Gastrocnemius medialis (tissue), 4 donors: ENCODE data around the gene EIF2D. TPM values are rescaled to one million over a fixed set of nuclear protein-coding genes. Genes with fewer than 3 reads are reported as not detected.

Experiments used
- ATAC-seq, 2 donors: fragments of 150-250 bp; one replicate each; pipeline ENCODE4 v1.9.1; 2016
- DNase-seq, 2 donors: peaks; one replicate each; pipeline ENCODE4 v3.0.0-alpha.2; 2019
- H3K27ac ChIP-seq, 4 donors: fragments of 200-600 bp; sonication (generic); 1 replicate in 1 of 4; 2 replicates in 3 of 4; pipeline ENCODE4 v1.5.1; 2016 to 2018; ENCODE audit warnings: mild to moderate bottlenecking in 2 of 4, moderate library complexity in 1 of 4
- H3K27me3 ChIP-seq, 3 donors: fragments of 200-600 bp; sonication (generic) in 2 of 3; 1 replicate in 1 of 3; 2 replicates in 2 of 3; pipeline versions ENCODE4 v1.5.1 to v1.6.0; 2016 to 2019; ENCODE audit warnings: mild to moderate bottlenecking in 1 of 3, moderate library complexity in 1 of 3
- H3K36me3 ChIP-seq, 2 donors: fragments of 200-600 bp; sonication (generic) in 1 of 2; one replicate each; pipeline ENCODE4 v1.5.1; 2017 to 2018
- H3K4me1 ChIP-seq, 2 donors: fragments of 200-600 bp; sonication (generic) in 1 of 2; one replicate each; pipeline ENCODE4 v1.5.1; 2016 to 2017; ENCODE audit warnings: mild to moderate bottlenecking in 2 of 2
- H3K4me3 ChIP-seq, 4 donors: fragments of 200-600 bp; sonication (generic) in 3 of 4; 1 replicate in 1 of 4; 2 replicates in 3 of 4; pipeline ENCODE4 v1.5.1; 2016 to 2019; ENCODE audit warnings: mild to moderate bottlenecking in 2 of 4
- H3K9me3 ChIP-seq, 3 donors: fragments of 200-600 bp; sonication (generic) in 2 of 3; 1 replicate in 1 of 3; 2 replicates in 2 of 3; pipeline ENCODE4 v1.5.1; 2016 to 2019
- POLR2A ChIP-seq, 2 donors: fragments of 450-650 bp; IDR thresholded peaks; one replicate each; pipeline ENCODE4 v1.6.1; 2017; ENCODE audit warnings: antibody characterized with exemption in 2 of 2, mild to moderate bottlenecking in 2 of 2, moderate library complexity in 2 of 2
- in situ Hi-C, 4 donors: fragments of 200-750 bp; cut with MboI; loops; one replicate each; pipeline versions ENCODE4 v1.15.0 to v1.8.0; 2017; ENCODE audit warnings: low sequenced_read_pairs in 4 of 4
- intact Hi-C: fragments of 100-400 bp; cut with DNase I; formaldehyde crosslinking; loops from one replicate; pipeline ENCODE4 v1.15.1; 2023; ENCODE audit warnings: low total_unique reads
- total RNA-seq, 4 donors: library from RNA; depleted of rRNA; stranded (reverse); fragments of >200 nt; gene quantifications; one replicate each; pipeline versions ENCODE4 v1.1.0 to v1.2.3, GENCODE V29; 2016
- TF ChIP-seq, protein P1 (sequence below), 5 experiments: fragments of 450-650 bp in 3 of 5; fragments of 200-600 bp in 2 of 5; sonication (generic) in 2 of 5; IDR thresholded peaks in 4 of 5; conservative IDR thresholded peaks in 1 of 5; 1 replicate in 4 of 5; 2 replicates in 1 of 5; pipeline ENCODE4 v1.5.1; 2016 to 2019; ENCODE audit warnings: antibody characterized with exemption in 5 of 5, mild to moderate bottlenecking in 3 of 5, moderate library complexity in 3 of 5

EIF2D gene
- total RNA-seq, 4 donors from 2014 or later: 23.7 to 61.2 (median 38.6) TPM

DNA sequence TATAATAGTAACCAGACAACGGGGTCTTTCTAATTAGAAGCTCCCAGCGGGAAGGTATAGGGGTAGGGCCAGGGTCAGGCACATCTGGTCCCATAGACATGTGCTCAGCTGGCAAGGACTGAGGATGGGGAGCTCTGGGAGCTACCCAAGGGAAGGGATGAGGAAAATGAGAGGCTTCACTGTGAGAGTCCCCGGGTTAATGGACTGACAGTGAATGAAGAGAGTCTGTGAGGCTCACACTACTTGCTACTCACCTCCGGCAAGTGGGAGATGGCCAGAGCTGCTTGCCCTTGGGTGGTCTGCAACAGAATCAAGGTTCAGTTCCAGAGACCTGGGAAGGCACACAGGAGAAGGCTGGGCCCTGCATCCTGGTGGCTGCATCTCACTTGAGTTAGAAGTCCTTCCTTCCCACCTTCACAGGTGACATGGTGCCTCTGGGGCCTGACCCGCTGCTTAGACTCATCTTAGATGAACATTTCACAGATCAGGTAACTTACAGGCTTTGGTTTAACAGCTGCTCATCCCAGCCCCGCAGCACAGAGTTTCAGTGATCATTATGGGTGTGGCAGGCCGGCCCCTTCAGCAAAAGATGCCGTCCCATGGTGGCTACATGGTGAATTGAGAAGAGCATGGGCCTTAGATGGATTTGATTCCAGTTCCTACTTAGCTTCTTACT, 31.7 kb downstream of the EIF2D start:
- H3K27me3 ChIP-seq: no peaks in the 10 kb centered on the region
- intact Hi-C loops: no loop called here
- no peak for DNase-seq
- TF ChIP-seq, protein P1, sequence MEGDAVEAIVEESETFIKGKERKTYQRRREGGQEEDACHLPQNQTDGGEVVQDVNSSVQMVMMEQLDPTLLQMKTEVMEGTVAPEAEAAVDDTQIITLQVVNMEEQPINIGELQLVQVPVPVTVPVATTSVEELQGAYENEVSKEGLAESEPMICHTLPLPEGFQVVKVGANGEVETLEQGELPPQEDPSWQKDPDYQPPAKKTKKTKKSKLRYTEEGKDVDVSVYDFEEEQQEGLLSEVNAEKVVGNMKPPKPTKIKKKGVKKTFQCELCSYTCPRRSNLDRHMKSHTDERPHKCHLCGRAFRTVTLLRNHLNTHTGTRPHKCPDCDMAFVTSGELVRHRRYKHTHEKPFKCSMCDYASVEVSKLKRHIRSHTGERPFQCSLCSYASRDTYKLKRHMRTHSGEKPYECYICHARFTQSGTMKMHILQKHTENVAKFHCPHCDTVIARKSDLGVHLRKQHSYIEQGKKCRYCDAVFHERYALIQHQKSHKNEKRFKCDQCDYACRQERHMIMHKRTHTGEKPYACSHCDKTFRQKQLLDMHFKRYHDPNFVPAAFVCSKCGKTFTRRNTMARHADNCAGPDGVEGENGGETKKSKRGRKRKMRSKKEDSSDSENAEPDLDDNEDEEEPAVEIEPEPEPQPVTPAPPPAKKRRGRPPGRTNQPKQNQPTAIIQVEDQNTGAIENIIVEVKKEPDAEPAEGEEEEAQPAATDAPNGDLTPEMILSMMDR (IDR thresholded peaks at IDR 0.05 in 4 of 5, conservative IDR thresholded peaks at IDR 0.05 in 1 of 5): no peak
- TF ChIP-seq POLR2A (IDR thresholded peaks at IDR 0.05): no peak
- H3K4me3 ChIP-seq: no peak overlapping the region
- H3K27ac ChIP-seq: peak overlapping the region; percentile 60 to 85 (median 77)
- in situ Hi-C loops: loop anchor here (5.0 to 10.0 kb wide), 4 partner anchors 33 to 96 kb away; no protein-coding TSS in a partner anchor
- ATAC-seq: no peak
- no peaks in the 10 kb centered on the region for H3K9me3 ChIP-seq
- peaks cover 0 to 3% of the 10 kb centered on the region in 2 donors for H3K36me3 ChIP-seq
- H3K4me1 ChIP-seq: peaks cover 14 to 26% of the 10 kb centered on the region in 2 donors

DNA sequence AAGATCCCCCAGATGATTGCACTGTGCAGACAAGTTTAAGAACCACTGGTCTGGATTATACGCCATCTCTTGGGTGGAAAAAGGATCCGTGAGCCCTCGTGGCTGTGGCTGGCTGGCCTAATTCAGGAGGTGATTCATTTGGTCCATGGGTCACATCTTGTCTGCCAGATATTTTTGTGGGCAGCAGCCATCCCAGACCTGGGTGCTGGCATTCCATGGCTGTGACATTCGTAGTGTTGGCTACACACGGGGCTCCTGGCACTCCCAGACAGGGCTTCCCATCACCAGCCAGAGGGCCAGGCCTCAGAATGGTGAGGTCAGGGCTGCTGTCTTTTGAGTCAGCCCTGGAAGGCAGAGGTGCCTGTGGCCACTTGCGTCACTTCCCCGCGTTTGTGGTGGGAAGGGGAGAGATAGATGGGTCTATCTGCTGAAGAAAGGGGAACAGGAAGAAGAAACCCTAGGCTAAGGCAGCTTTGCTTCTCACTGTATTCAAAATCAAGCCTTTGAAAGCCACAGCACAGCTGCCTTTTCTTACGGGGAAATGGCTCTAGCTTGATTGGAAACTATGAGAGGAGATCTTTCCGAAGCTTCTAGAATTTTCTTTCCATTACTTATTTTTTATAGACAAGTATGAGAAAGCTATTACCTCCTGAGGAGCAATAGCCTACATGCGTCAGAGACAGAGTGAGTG, 32.4 kb downstream of the EIF2D start:
- no peaks in the 10 kb centered on the region for H3K36me3 ChIP-seq
- H3K4me3 ChIP-seq: no peak overlapping the region
- TF ChIP-seq POLR2A (IDR thresholded peaks at IDR 0.05): peak in 1 of 2 donors; percentile 15
- TF ChIP-seq, protein P1 (IDR thresholded peaks at IDR 0.05 in 4 of 5, conservative IDR thresholded peaks at IDR 0.05 in 1 of 5): no peak
- intact Hi-C loops: loop anchor here (2.0 kb wide), 1 partner anchor 23 kb away; no protein-coding TSS in a partner anchor
- no peaks in the 10 kb centered on the region for H3K27me3 ChIP-seq
- no peaks in the 10 kb centered on the region for H3K9me3 ChIP-seq
- ATAC-seq (peak; percentile 89 to 93), DNase-seq (peak; percentile 85 to 93)
- in situ Hi-C loops: loop anchor here (5.0 to 10.0 kb wide), 4 partner anchors 33 to 95 kb away; no protein-coding TSS in a partner anchor
- H3K27ac ChIP-seq: peak overlapping the region; percentile 60 to 85 (median 77)
- peaks cover 14 to 28% of the 10 kb centered on the region in 2 donors for H3K4me1 ChIP-seq

DNA sequence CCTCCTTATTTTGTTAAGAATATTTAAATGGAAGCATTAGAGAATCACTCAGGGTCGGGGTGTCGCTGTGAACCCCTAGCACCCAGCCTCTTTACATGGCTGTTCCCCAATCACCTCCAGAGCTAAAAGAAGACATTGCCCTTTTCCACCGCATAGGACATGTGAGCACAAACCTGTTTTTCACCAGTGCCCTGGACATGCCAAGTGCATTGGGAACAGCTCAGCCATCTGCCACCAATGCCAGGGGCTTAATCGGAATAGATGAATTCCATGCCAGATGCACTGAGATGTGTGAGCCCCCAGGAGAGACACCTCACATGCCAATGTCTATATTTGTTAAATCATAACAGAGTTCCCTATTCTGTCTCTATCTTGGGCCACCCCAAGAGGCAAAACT, 33.3 kb downstream of the EIF2D start:
- in situ Hi-C loops (no loop called here), intact Hi-C loops (loop anchor here (2.0 kb wide), 1 partner anchor 22 kb away; no protein-coding TSS in a partner anchor)
- peak overlapping the region; percentile 60 to 85 (median 77) for H3K27ac ChIP-seq
- H3K9me3 ChIP-seq: no peaks in the 10 kb centered on the region
- no peak for TF ChIP-seq POLR2A (IDR thresholded peaks at IDR 0.05)
- TF ChIP-seq, protein P1 (IDR thresholded peaks at IDR 0.05 in 4 of 5, conservative IDR thresholded peaks at IDR 0.05 in 1 of 5): no peak
- H3K4me3 ChIP-seq: no peak overlapping the region
- no peak for DNase-seq
- H3K4me1 ChIP-seq: peaks cover 14 to 29% of the 10 kb centered on the region in 2 donors
- H3K27me3 ChIP-seq: no peaks in the 10 kb centered on the region
- no peaks in the 10 kb centered on the region for H3K36me3 ChIP-seq
- peak; percentile 23 to 32 for ATAC-seq

DNA sequence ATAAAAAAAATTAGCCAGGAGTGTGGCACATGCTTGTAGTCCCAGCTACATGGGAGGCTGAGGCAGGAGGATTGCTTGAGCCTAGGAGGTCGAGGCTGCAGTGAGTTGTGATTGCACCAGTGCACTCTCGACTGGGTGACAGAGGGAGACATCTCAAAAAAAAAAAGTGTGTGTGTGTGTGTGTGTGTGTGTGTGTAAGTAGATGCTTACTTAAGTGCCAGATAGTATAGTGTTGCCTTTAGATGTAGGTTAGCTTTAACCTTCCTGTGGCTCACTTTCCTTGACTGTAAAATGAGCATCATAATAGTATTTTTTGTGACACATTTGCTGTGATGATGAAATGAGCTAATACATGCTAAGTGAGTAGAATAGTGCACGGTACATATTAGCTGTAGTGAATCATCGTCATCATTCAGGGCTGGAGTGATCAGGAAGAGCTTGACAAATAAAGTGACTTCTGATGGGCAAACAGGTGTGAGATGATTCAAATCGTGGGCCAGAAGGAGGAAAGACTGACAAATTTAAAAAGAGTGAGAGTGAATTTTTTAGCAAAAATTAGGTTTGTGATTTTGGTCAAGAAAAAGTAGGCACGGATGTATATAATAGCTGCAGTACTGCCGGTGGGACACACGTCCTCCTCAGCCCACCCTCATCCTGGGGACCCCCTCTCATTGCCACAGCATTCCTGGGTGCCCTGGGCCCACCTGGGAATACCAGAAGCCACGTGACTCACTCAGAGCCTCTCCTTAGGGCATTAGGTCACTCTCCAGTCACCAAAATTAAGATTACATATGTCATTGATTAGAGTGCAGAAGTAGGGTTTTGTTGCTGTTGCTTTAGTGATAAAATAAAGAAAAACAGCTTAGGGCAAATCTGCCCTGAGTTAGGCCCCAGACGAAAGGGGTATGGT, 33.9 kb downstream of the EIF2D start:
- DNase-seq (no peak), ATAC-seq (no peak)
- peak overlapping the region; percentile 60 to 85 (median 77) for H3K27ac ChIP-seq
- H3K9me3 ChIP-seq: no peaks in the 10 kb centered on the region
- H3K36me3 ChIP-seq: no peaks in the 10 kb centered on the region
- intact Hi-C loops: loop anchor here (2.0 kb wide), 1 partner anchor 22 kb away; no protein-coding TSS in a partner anchor
- H3K4me3 ChIP-seq: no peak overlapping the region
- H3K27me3 ChIP-seq: no peaks in the 10 kb centered on the region
- no peak for TF ChIP-seq POLR2A (IDR thresholded peaks at IDR 0.05)
- TF ChIP-seq, protein P1 (IDR thresholded peaks at IDR 0.05 in 4 of 5, conservative IDR thresholded peaks at IDR 0.05 in 1 of 5): no peak
- peaks cover 14 to 35% of the 10 kb centered on the region in 2 donors for H3K4me1 ChIP-seq
- in situ Hi-C loops: no loop called here
